H1 (cell line): ENCODE measurements around the gene CACNA1C. TPM values are rescaled to one million over a fixed set of nuclear protein-coding genes. Genes with fewer than 3 reads are reported as not detected.

Source experiments
- GTF2F1 ChIP-seq: IDR thresholded peaks from 2 replicates; pipeline ENCODE4 v1.6.1; 2012; ENCODE audit warnings: low read depth, low read length, improper control_type of control experiment, borderline replicate concordance
- JUND ChIP-seq: IDR thresholded peaks from 2 replicates; pipeline ENCODE4 v1.6.1; 2011; ENCODE audit warnings: mild to moderate bottlenecking, improper control_type of control experiment, low read length
- polyA plus RNA-seq, 7 experiments: library from polyadenylated mRNA; depleted of rRNA in 3 of 7; stranded (reverse) in 5 of 7; unstranded in 2 of 7; fragments of >200 nt in 5 of 7; fragments of 200-250 nt in 2 of 7; gene quantifications; 1 replicate in 5 of 7; 2 replicates in 1 of 7; 4 replicates in 1 of 7; pipeline versions ENCODE4 v1.2.1 to v1.2.3, GENCODE V29; 2011 to 2013; ENCODE audit warnings: missing spikeins in 2 of 7, mixed read lengths in 2 of 7
- total RNA-seq: library from RNA; stranded (reverse); fragmentation: NEBNext Ultra II Directional; extraction: Animal tissue kit (Norgen Biotek cat#: 25700); gene quantifications from 2 replicates; pipeline ENCODE4 v1.2.1, GENCODE V29; 2021

Gene CACNA1C
- total and polyA plus RNA-seq, 2 of the 8 experiments (the other 6 are each of a cell fraction or from before 2014, with no cell fraction given): 1.3 TPM

GRCh38 chr12:2380946-2381345, 328.2 kb downstream of the CACNA1C start (continued):
- no peak for TF ChIP-seq GTF2F1
- TF ChIP-seq JUND: no peak
